Esophagus (tissue), 2 donors: ENCODE measurements around the gene JOSD1. TPM values are rescaled to one million over a fixed set of nuclear protein-coding genes. Genes with fewer than 3 reads are reported as not detected.

Source experiments
- H3K27ac ChIP-seq, 2 donors: one replicate each; pipeline ENCODE4 v1.5.1; 2013; ENCODE audit warnings: low read depth in 2 of 2, mild to moderate bottlenecking in 2 of 2, inconsistent platforms in 1 of 2, low read length in 1 of 2, moderate library complexity in 1 of 2
- H3K27me3 ChIP-seq, 2 donors: one replicate each; pipeline ENCODE4 v1.6.1; 2013; ENCODE audit warnings: low read length in 2 of 2, control low read depth in 1 of 2, mild to moderate bottlenecking in 1 of 2; ENCODE audit not compliant: insufficient read depth in 2 of 2, control insufficient read depth in 1 of 2
- H3K36me3 ChIP-seq, 2 donors: one replicate each; pipeline ENCODE4 v1.6.1; 2013; ENCODE audit warnings: low read length in 1 of 2; ENCODE audit not compliant: control insufficient read depth in 2 of 2, insufficient read depth in 2 of 2
- H3K4me1 ChIP-seq, 2 donors: one replicate each; pipeline ENCODE4 v1.6.1; 2013; ENCODE audit warnings: low read length in 1 of 2; ENCODE audit not compliant: control insufficient read depth in 2 of 2, insufficient read depth in 2 of 2
- H3K4me3 ChIP-seq, 2 donors: one replicate each; pipeline ENCODE4 v1.5.1; 2013; ENCODE audit warnings: low read length in 2 of 2, mild to moderate bottlenecking in 2 of 2, low read depth in 1 of 2, moderate library complexity in 1 of 2
- H3K9me3 ChIP-seq, 2 donors: one replicate each; pipeline ENCODE4 v1.6.1; 2013; ENCODE audit warnings: mild to moderate bottlenecking in 2 of 2, low read depth in 1 of 2, low read length in 1 of 2, moderate library complexity in 1 of 2; ENCODE audit not compliant: control insufficient read depth in 2 of 2, insufficient read depth in 1 of 2
- WGBS, 2 donors: extraction: QIAGEN DNeasy Blood & Tissue Kit; methylation state at CpG; one replicate each; pipeline ENCODE4 v1.1.7; 2013; 5-methylcytosine and 5-hydroxymethylcytosine counted together
- polyA plus RNA-seq, 2 donors: library from polyadenylated mRNA; stranded (reverse); fragments of 200-250 nt; gene quantifications; one replicate each; pipeline ENCODE4 v1.2.3, GENCODE V29; 2013
- donor health status: healthy with polysubstance abuse.
- donor health status: Bipolar disorder and iron deficiency.

The JOSD1 gene
- polyA plus RNA-seq, 2 donors, result 9.2 to 16.5 TPM

GRCh38 chr22:38709306-38709705 lies 8.6 kb upstream of the JOSD1 start:
- H3K4me3 ChIP-seq, result no peak overlapping the region
- peaks cover 0 to 11% of the 10 kb centered on the region in 2 donors for H3K4me1 ChIP-seq
- WGBS, 2 donors, result 89 to 93% methylated on average over 3 of the region's 3 CpGs
- H3K27me3 ChIP-seq, result no peaks in the 10 kb centered on the region
- no peaks in the 10 kb centered on the region for H3K9me3 ChIP-seq
- peaks cover 3 to 8% of the 10 kb centered on the region in 2 donors for H3K36me3 ChIP-seq
- H3K27ac ChIP-seq, result no peak overlapping the region

GRCh38 chr22:38707984-38708383 lies 7.2 kb upstream of the JOSD1 start:
- Histone ChIP-seq H3K27ac (no peak overlapping the region), H3K4me3 (peak overlapping the region in 1 of 2 donors; percentile 5), H3K27me3 (no peaks in the 10 kb centered on the region), H3K4me1 (peaks cover 0 to 8% of the 10 kb centered on the region in 2 donors), H3K9me3 (no peaks in the 10 kb centered on the region), H3K36me3 (peaks cover 3 to 6% of the 10 kb centered on the region in 2 donors)
- WGBS, 2 donors, result 71 to 81% methylated on average over 3 of the region's 3 CpGs

GRCh38 chr22:38707346-38707745 lies 6.6 kb upstream of the JOSD1 start:
- peaks cover 0 to 7% of the 10 kb centered on the region in 2 donors for H3K4me1 ChIP-seq
- 23 to 26% methylated on average over 2 of the region's 2 CpGs for WGBS, 2 donors
- peak overlapping the region; percentile 91 to 97 for H3K27ac ChIP-seq
- peaks cover 0 to 3% of the 10 kb centered on the region in 2 donors for H3K36me3 ChIP-seq
- H3K9me3 ChIP-seq, result no peaks in the 10 kb centered on the region
- no peaks in the 10 kb centered on the region for H3K27me3 ChIP-seq
- H3K4me3 ChIP-seq, result peak overlapping the region; percentile 34 to 86

- H3K4me1 ChIP-seq, result peaks cover 0 to 7% of the 10 kb centered on the region in 2 donors
- peak overlapping the region; percentile 96 to 97 for H3K27ac ChIP-seq
- H3K9me3 ChIP-seq, result no peaks in the 10 kb centered on the region
- WGBS, 2 donors, result 1 to 3% methylated on average over 4 of the region's 4 CpGs
- H3K27me3 ChIP-seq, result no peaks in the 10 kb centered on the region
- peak overlapping the region; percentile 86 to 97 for H3K4me3 ChIP-seq
- H3K36me3 ChIP-seq, result peaks cover 0 to 3% of the 10 kb centered on the region in 2 donors
These were observed 6.1 kb upstream of the JOSD1 start for GRCh38 chr22:38706901-38707195.

- peaks cover 0 to 3% of the 10 kb centered on the region in 2 donors for H3K36me3 ChIP-seq
- 0% methylated on average over 62 to 80 of the region's 80 CpGs for WGBS, 2 donors
- H3K4me1 ChIP-seq, result peaks cover 0 to 7% of the 10 kb centered on the region in 2 donors
- H3K9me3 ChIP-seq, result no peaks in the 10 kb centered on the region
- H3K27me3 ChIP-seq, result no peaks in the 10 kb centered on the region
- peak overlapping the region; percentile 86 to 97 for H3K4me3 ChIP-seq
- peak overlapping the region; percentile 96 to 97 for H3K27ac ChIP-seq
These were observed 5.6 kb upstream of the JOSD1 start for GRCh38 chr22:38706101-38706900.

- WGBS, 2 donors, result 0% methylated on average over 55 of the region's 55 CpGs
- Histone ChIP-seq H3K9me3 (no peaks in the 10 kb centered on the region), H3K4me1 (peaks cover 0 to 7% of the 10 kb centered on the region in 2 donors), H3K4me3 (peak within 1 kb of the TSS; percentile 86 to 97), H3K36me3 (peaks cover 0 to 3% of the 10 kb centered on the region in 2 donors), H3K27ac (peak within 1 kb of the TSS; percentile 96 to 97), H3K27me3 (no peaks in the 10 kb centered on the region)
These were observed 4.7 kb upstream of the JOSD1 start, which contains the start of gene GTPBP1 for GRCh38 chr22:38705235-38706100. Gene GTPBP1 (plus strand): TSS chr22:38705944. CDS start chr22:38705956, 12 bp downstream.

GRCh38 chr22:38704654-38705234 lies 4.0 kb upstream of the JOSD1 start:
- peak overlapping the region in 1 of 2 donors; percentile 21 for H3K4me3 ChIP-seq
- WGBS, 2 donors, result 10 to 12% methylated on average over 10 of the region's 10 CpGs

GRCh38 chr22:38700270-38700788 lies 414 bp downstream of the JOSD1 start:
- Histone ChIP-seq H3K4me1 (peaks cover 4 to 6% of the 10 kb centered on the region in 2 donors), H3K27ac (peak overlapping the region; percentile 97 to 99), H3K36me3 (no peaks in the 10 kb centered on the region), H3K27me3 (no peaks in the 10 kb centered on the region), H3K9me3 (no peaks in the 10 kb centered on the region), H3K4me3 (peak overlapping the region; percentile 61 to 81)
- WGBS, 2 donors, result 0% methylated on average over 33 to 57 of the region's 57 CpGs

More at GRCh38 chr22:38704654-38705234, 4.0 kb upstream of the JOSD1 start:
- Histone ChIP-seq H3K27me3 (no peaks in the 10 kb centered on the region), H3K27ac (peak overlapping the region; percentile 80 to 93), H3K9me3 (no peaks in the 10 kb centered on the region), H3K4me1 (peaks cover 0 to 7% of the 10 kb centered on the region in 2 donors), H3K36me3 (peaks cover 0 to 3% of the 10 kb centered on the region in 2 donors)

GRCh38 chr22:38699784-38700183 lies 959 bp downstream of the JOSD1 start:
- H3K27ac ChIP-seq, result peak overlapping the region; percentile 91 to 97
- peaks cover 4 to 6% of the 10 kb centered on the region in 2 donors for H3K4me1 ChIP-seq
- no peaks in the 10 kb centered on the region for H3K36me3 ChIP-seq
- H3K4me3 ChIP-seq, result peak overlapping the region; percentile 37 to 61
- WGBS, 2 donors, result 15 to 17% methylated on average over 6 of the region's 6 CpGs
- H3K27me3 ChIP-seq, result no peaks in the 10 kb centered on the region
- no peaks in the 10 kb centered on the region for H3K9me3 ChIP-seq
